PFSK-1 (cell line): ENCODE results near the gene FBN1.

Source experiments
- FOXP2 ChIP-seq: optimal IDR thresholded peaks from 2 replicates; pipeline ENCODE3; 2011; ENCODE audit warnings: borderline replicate concordance, control low read depth, inconsistent platforms; ENCODE audit not compliant: insufficient read depth; ENCODE audit errors: extremely low read length, extremely low read depth
- POLR2AphosphoS5 ChIP-seq: IDR thresholded peaks from 2 replicates; pipeline ENCODE4 v1.6.1; 2012; ENCODE audit warnings: low read depth, mild to moderate bottlenecking, control low read depth, low read length, moderate library complexity
- SIN3A ChIP-seq: IDR thresholded peaks from 2 replicates; pipeline ENCODE4 v1.6.1; 2012; ENCODE audit warnings: mild to moderate bottlenecking, low read length, moderate library complexity, borderline replicate concordance; ENCODE audit not compliant: insufficient read depth
- TAF1 ChIP-seq: IDR thresholded peaks from 2 replicates; pipeline ENCODE4 v1.6.1; 2012; ENCODE audit warnings: low read length, control low read depth, borderline replicate concordance; ENCODE audit not compliant: insufficient read depth
- TF ChIP-seq, protein P1 (sequence below), 2 experiments: IDR thresholded peaks; 2 replicates each; pipeline versions ENCODE4 v1.6.1 to v1.8.0; 2011 to 2012; ENCODE audit warnings: low read depth in 2 of 2, low read length in 2 of 2, control low read depth in 1 of 2, inconsistent platforms in 1 of 2, mild to moderate bottlenecking in 1 of 2, moderate library complexity in 1 of 2; ENCODE audit not compliant: insufficient read depth in 1 of 2

Gene FBN1

DNA sequence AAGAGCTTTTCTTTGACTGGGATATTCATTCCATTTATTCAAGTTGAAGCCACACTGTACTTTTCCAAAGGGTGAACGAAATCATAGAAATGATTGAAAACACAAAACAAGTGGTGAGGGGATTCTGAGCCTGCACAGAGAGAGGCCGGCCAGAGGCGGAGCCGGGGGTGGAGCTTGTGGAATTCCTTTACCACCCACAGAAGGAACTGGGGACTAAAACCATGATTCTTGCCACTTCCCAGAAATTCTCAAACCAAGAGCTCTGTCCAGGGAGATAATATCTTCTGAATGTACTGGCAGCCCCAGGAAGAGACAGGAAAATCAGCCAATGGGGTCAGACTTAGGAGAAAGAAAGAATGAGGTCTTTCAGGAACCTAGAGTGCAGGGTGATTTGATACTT lies 20.8 kb downstream of the FBN1 start:
- TF ChIP-seq, protein P1, sequence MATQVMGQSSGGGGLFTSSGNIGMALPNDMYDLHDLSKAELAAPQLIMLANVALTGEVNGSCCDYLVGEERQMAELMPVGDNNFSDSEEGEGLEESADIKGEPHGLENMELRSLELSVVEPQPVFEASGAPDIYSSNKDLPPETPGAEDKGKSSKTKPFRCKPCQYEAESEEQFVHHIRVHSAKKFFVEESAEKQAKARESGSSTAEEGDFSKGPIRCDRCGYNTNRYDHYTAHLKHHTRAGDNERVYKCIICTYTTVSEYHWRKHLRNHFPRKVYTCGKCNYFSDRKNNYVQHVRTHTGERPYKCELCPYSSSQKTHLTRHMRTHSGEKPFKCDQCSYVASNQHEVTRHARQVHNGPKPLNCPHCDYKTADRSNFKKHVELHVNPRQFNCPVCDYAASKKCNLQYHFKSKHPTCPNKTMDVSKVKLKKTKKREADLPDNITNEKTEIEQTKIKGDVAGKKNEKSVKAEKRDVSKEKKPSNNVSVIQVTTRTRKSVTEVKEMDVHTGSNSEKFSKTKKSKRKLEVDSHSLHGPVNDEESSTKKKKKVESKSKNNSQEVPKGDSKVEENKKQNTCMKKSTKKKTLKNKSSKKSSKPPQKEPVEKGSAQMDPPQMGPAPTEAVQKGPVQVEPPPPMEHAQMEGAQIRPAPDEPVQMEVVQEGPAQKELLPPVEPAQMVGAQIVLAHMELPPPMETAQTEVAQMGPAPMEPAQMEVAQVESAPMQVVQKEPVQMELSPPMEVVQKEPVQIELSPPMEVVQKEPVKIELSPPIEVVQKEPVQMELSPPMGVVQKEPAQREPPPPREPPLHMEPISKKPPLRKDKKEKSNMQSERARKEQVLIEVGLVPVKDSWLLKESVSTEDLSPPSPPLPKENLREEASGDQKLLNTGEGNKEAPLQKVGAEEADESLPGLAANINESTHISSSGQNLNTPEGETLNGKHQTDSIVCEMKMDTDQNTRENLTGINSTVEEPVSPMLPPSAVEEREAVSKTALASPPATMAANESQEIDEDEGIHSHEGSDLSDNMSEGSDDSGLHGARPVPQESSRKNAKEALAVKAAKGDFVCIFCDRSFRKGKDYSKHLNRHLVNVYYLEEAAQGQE (IDR thresholded peaks at IDR 0.05; ENCODE audit: insufficient read depth in 1 of 2, low read depth in 2 of 2, low read length in 2 of 2), result no peak
- TF ChIP-seq SIN3A (no peak), POLR2AphosphoS5 (no peak), FOXP2 (no peak), TAF1 (no peak)

- TF ChIP-seq TAF1, result no peak
- TF ChIP-seq, protein P1 (IDR thresholded peaks at IDR 0.05; ENCODE audit: insufficient read depth in 1 of 2, low read depth in 2 of 2, low read length in 2 of 2), result no peak
- TF ChIP-seq SIN3A, result no peak
- TF ChIP-seq POLR2AphosphoS5, result no peak
- no peak for TF ChIP-seq FOXP2
Observed at GRCh38 chr15:48623456-48623855, 22.1 kb downstream of the FBN1 start.

DNA sequence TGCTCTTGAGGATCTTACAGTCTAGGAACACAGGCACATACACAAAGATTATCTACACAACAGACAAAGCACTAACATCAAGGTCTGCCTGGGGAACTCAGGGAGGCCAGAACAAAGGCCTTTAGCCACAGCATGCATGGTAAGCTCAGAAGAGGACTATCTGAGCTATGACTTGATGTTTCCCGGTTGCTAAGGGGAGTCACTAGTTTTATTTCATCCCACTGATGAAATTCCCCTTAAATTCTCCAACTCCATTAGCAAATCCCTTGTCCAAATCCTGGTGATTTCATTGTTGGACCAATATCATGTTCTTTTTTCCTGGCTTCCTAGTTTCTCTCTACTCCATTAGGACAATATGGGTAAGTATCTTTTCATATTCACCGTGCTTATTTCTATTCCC lies 23.3 kb downstream of the FBN1 start:
- TF ChIP-seq POLR2AphosphoS5, result no peak
- no peak for TF ChIP-seq TAF1
- no peak for TF ChIP-seq FOXP2
- TF ChIP-seq SIN3A, result no peak
- TF ChIP-seq, protein P1 (IDR thresholded peaks at IDR 0.05; ENCODE audit: insufficient read depth in 1 of 2, low read depth in 2 of 2, low read length in 2 of 2), result no peak

GRCh38 chr15:48619446-48619845 lies 26.1 kb downstream of the FBN1 start:
- no peak for TF ChIP-seq POLR2AphosphoS5
- no peak for TF ChIP-seq TAF1
- TF ChIP-seq, protein P1 (IDR thresholded peaks at IDR 0.05; ENCODE audit: insufficient read depth in 1 of 2, low read depth in 2 of 2, low read length in 2 of 2), result no peak
- no peak for TF ChIP-seq SIN3A
- no peak for TF ChIP-seq FOXP2

DNA sequence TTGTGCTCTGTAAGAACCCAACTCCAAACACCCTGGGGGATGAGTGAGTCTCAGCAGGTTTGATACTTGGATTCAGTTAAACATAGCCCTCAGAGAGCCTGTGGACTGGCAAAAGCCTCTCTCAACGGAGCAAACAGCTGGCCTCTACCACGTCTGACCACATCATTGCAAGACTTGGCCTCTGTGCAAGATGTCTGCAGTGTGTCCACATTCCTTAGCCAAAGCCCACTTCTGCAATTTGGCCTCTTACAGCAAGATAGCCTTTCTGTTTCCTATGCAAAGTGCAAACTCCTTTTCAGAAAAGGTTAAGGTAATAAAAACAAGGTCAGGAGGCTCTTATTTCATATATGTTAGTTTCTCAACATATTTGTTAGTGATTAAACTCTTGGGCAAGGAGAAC lies 27.9 kb downstream of the FBN1 start:
- no peak for TF ChIP-seq SIN3A
- TF ChIP-seq POLR2AphosphoS5, result no peak
- TF ChIP-seq, protein P1 (IDR thresholded peaks at IDR 0.05; ENCODE audit: insufficient read depth in 1 of 2, low read depth in 2 of 2, low read length in 2 of 2), result no peak
- TF ChIP-seq TAF1, result no peak
- no peak for TF ChIP-seq FOXP2
